Measurements from ENCODE around the gene PHF20.
"Not testable (repeated sequence)": the region's sequence is repeated elsewhere in the genome, so short reads cannot be mapped to it uniquely, and the experiment has no call there.

The PHF20 gene

GRCh38 chr20:35870541-35871258 is 98.9 kb downstream of the PHF20 start:
- in situ Hi-C loops (cut with HindIII; ENCODE audit: low pct_ligation_motif_present, low pct_unique_long_range_greater_than_20kb, low sequenced_read_pairs), result no loop called here
- DNase-seq, result peak; percentile 18

- in situ Hi-C loops (cut with HindIII; ENCODE audit: low pct_ligation_motif_present, low pct_unique_long_range_greater_than_20kb, low sequenced_read_pairs), result no loop called here
- DNase-seq, result peak; percentile 46
Observed at GRCh38 chr20:35871259-35871771, 99.5 kb downstream of the PHF20 start.

- in situ Hi-C loops (cut with HindIII; ENCODE audit: low pct_ligation_motif_present, low pct_unique_long_range_greater_than_20kb, low sequenced_read_pairs), result no loop called here
- no peak for DNase-seq
Observed at GRCh38 chr20:35876033-35876320, 104.2 kb downstream of the PHF20 start.

- DNase-seq, result no peak
- in situ Hi-C loops (cut with HindIII; ENCODE audit: low pct_ligation_motif_present, low pct_unique_long_range_greater_than_20kb, low sequenced_read_pairs), result no loop called here
Observed at GRCh38 chr20:35877611-35878010, 105.8 kb downstream of the PHF20 start.

GRCh38 chr20:35878113-35878625 is 106.4 kb downstream of the PHF20 start:
- in situ Hi-C loops (cut with HindIII; ENCODE audit: low pct_ligation_motif_present, low pct_unique_long_range_greater_than_20kb, low sequenced_read_pairs), result no loop called here
- no peak for DNase-seq

- no peak for DNase-seq
- in situ Hi-C loops (cut with HindIII; ENCODE audit: low pct_ligation_motif_present, low pct_unique_long_range_greater_than_20kb, low sequenced_read_pairs), result no loop called here
Observed at GRCh38 chr20:35881676-35882075, 109.9 kb downstream of the PHF20 start.

- in situ Hi-C loops (cut with HindIII; ENCODE audit: low pct_ligation_motif_present, low pct_unique_long_range_greater_than_20kb, low sequenced_read_pairs); DNase-seq: not testable (repeated sequence)
Observed at GRCh38 chr20:35882427-35883161, 110.8 kb downstream of the PHF20 start.

GRCh38 chr20:35883336-35883777 is 111.5 kb downstream of the PHF20 start:
- in situ Hi-C loops (cut with HindIII; ENCODE audit: low pct_ligation_motif_present, low pct_unique_long_range_greater_than_20kb, low sequenced_read_pairs), result no loop called here
- peak; percentile 36 for DNase-seq

- in situ Hi-C loops (cut with HindIII; ENCODE audit: low pct_ligation_motif_present, low pct_unique_long_range_greater_than_20kb, low sequenced_read_pairs), result no loop called here
- DNase-seq, result peak; percentile 85
Observed at GRCh38 chr20:35883778-35884540, 112.1 kb downstream of the PHF20 start.

- DNase-seq, result no peak
- in situ Hi-C loops (cut with HindIII; ENCODE audit: low pct_ligation_motif_present, low pct_unique_long_range_greater_than_20kb, low sequenced_read_pairs), result no loop called here
Observed at GRCh38 chr20:35884541-35884865, 112.7 kb downstream of the PHF20 start.

GRCh38 chr20:35885212-35885611 is 113.4 kb downstream of the PHF20 start:
- in situ Hi-C loops (cut with HindIII; ENCODE audit: low pct_ligation_motif_present, low pct_unique_long_range_greater_than_20kb, low sequenced_read_pairs), result no loop called here
- no peak for DNase-seq

GRCh38 chr20:35886537-35886936 is 114.7 kb downstream of the PHF20 start:
- no peak for DNase-seq

GRCh38 chr20:35887393-35888064 is 115.7 kb downstream of the PHF20 start:
- in situ Hi-C loops (cut with HindIII; ENCODE audit: low pct_ligation_motif_present, low pct_unique_long_range_greater_than_20kb, low sequenced_read_pairs), result no loop called here
- DNase-seq, result no peak

More at GRCh38 chr20:35886537-35886936, 114.7 kb downstream of the PHF20 start:
- in situ Hi-C loops (cut with HindIII; ENCODE audit: low pct_ligation_motif_present, low pct_unique_long_range_greater_than_20kb, low sequenced_read_pairs), result no loop called here

GRCh38 chr20:35888657-35889056 is 116.8 kb downstream of the PHF20 start:
- DNase-seq, result no peak
- in situ Hi-C loops (cut with HindIII; ENCODE audit: low pct_ligation_motif_present, low pct_unique_long_range_greater_than_20kb, low sequenced_read_pairs), result no loop called here

GRCh38 chr20:35891375-35891774 is 119.6 kb downstream of the PHF20 start:
- DNase-seq, result no peak
- in situ Hi-C loops (cut with HindIII; ENCODE audit: low pct_ligation_motif_present, low pct_unique_long_range_greater_than_20kb, low sequenced_read_pairs), result no loop called here

- DNase-seq, result no peak
- in situ Hi-C loops (cut with HindIII; ENCODE audit: low pct_ligation_motif_present, low pct_unique_long_range_greater_than_20kb, low sequenced_read_pairs), result no loop called here
Observed at GRCh38 chr20:35892871-35893270, 121.1 kb downstream of the PHF20 start.

- in situ Hi-C loops (cut with HindIII; ENCODE audit: low pct_ligation_motif_present, low pct_unique_long_range_greater_than_20kb, low sequenced_read_pairs), result no loop called here
- DNase-seq, result no peak
Observed at GRCh38 chr20:35893942-35894341, 122.1 kb downstream of the PHF20 start.

GRCh38 chr20:35895516-35895915 is 123.7 kb downstream of the PHF20 start:
- DNase-seq; in situ Hi-C loops (cut with HindIII; ENCODE audit: low pct_ligation_motif_present, low pct_unique_long_range_greater_than_20kb, low sequenced_read_pairs): not testable (repeated sequence)

- no peak for DNase-seq
- in situ Hi-C loops (cut with HindIII; ENCODE audit: low pct_ligation_motif_present, low pct_unique_long_range_greater_than_20kb, low sequenced_read_pairs), result no loop called here
Observed at GRCh38 chr20:35899064-35899463, 127.2 kb downstream of the PHF20 start.

Data from ACHN (cell line).